GM19238 (cell line): ENCODE results near the gene BEX1.
"Not testable (repeated sequence)": the region's sequence is repeated elsewhere in the genome, so short reads cannot be mapped to it uniquely, and the experiment has no call there.

Source experiments
- DNase-seq: peaks from one replicate; pipeline ENCODE4 v3.0.0; 2011; ENCODE audit warnings: low spot score; ENCODE audit not compliant: insufficient read length

BEX1 gene

GRCh38 chrX:103063918-103064434, at the start of gene BEX1:
Gene BEX1, minus strand, starts transcription at chrX:103064171. Its CDS starts 897 bp downstream, at chrX:103063274.
- DNase-seq: no peak

GRCh38 chrX:103109497-103109896, 45.5 kb upstream of the BEX1 start:
- DNase-seq: not testable (repeated sequence)

- DNase-seq: no peak
Measured at GRCh38 chrX:103107836-103108235, 43.9 kb upstream of the BEX1 start.

- not testable (repeated sequence) for DNase-seq
Measured at GRCh38 chrX:103107227-103107737, 43.3 kb upstream of the BEX1 start.

GRCh38 chrX:103104370-103104769, 40.4 kb upstream of the BEX1 start:
- not testable (repeated sequence) for DNase-seq

GRCh38 chrX:103103866-103104265, 39.9 kb upstream of the BEX1 start:
- not testable (repeated sequence) for DNase-seq

- DNase-seq: no peak
Measured at GRCh38 chrX:103101299-103102042, 37.5 kb upstream of the BEX1 start.

- no peak for DNase-seq
Measured at GRCh38 chrX:103100484-103100883, 36.5 kb upstream of the BEX1 start.

- DNase-seq: no peak
Measured at GRCh38 chrX:103099691-103100090, 35.7 kb upstream of the BEX1 start.

- no peak for DNase-seq
Measured at GRCh38 chrX:103098488-103098887, 34.5 kb upstream of the BEX1 start.

- DNase-seq: no peak
Measured at GRCh38 chrX:103092942-103093341, 29.0 kb upstream of the BEX1 start, which contains the start of gene NXF3. Gene NXF3, minus strand, starts transcription at chrX:103093143. Its CDS starts 120 bp downstream, at chrX:103093023.

GRCh38 chrX:103081051-103081450, 17.1 kb upstream of the BEX1 start:
- DNase-seq: no peak

- DNase-seq: no peak
Measured at GRCh38 chrX:103073467-103073866, 9.5 kb upstream of the BEX1 start.

- no peak for DNase-seq
Measured at GRCh38 chrX:103066606-103067005, 2.6 kb upstream of the BEX1 start.

GRCh38 chrX:103063191-103063845, 653 bp downstream of the BEX1 start:
- no peak for DNase-seq

- DNase-seq: no peak
Measured at GRCh38 chrX:103061486-103061885, 2.5 kb downstream of the BEX1 start.

- DNase-seq: no peak
Measured at GRCh38 chrX:103056902-103057301, 7.1 kb downstream of the BEX1 start.

- no peak for DNase-seq
Measured at GRCh38 chrX:103052625-103053024, 11.3 kb downstream of the BEX1 start.

GRCh38 chrX:103051260-103051789, 12.6 kb downstream of the BEX1 start:
- no peak for DNase-seq

- not testable (repeated sequence) for DNase-seq
Measured at GRCh38 chrX:103033371-103033770, 30.6 kb downstream of the BEX1 start.

GRCh38 chrX:103017542-103017941, 46.4 kb downstream of the BEX1 start:
- DNase-seq: no peak

GRCh38 chrX:103012945-103013344, 51.0 kb downstream of the BEX1 start:
- DNase-seq: no peak
